ENCODE data around the gene USP17L30.
"Not testable (repeated sequence)": the region's sequence is repeated elsewhere in the genome, so short reads cannot be mapped to it uniquely, and the experiment has no call there.

USP17L30 gene

DNA sequence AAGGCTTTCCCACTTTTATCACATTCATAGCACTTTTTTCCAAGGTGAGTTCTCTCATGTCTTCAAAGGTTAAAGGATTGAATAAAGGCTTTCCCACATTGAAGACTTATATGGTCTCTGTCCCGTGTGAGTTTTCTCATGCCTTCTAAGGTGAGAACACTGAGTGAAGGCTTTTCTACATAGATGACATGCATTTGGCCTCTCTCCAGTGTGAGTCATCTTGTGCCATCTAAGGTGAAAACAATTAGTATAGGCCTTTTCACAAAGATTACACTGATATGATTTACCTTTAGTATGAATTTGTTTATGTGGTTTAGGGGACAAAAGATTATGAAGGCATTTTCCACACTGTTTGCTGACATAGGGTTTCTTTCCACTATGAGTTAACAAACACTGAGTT lies 21.2 kb downstream of the USP17L30 start:
- Histone ChIP-seq H3K79me2 (ENCODE audit: insufficient read depth, low read length) (no peaks in the 10 kb centered on the region), H3K9me2 (ENCODE audit: low read depth, low read length) (no peaks in the 10 kb centered on the region), H3K4me3 (ENCODE audit: low read depth, low read length, poor library complexity, severe bottlenecking) (no peak overlapping the region), H3F3A (ENCODE audit: insufficient read depth, low read length) (no peaks in the 10 kb centered on the region), H3K9me3 (ENCODE audit: low read length) (no peaks in the 10 kb centered on the region), H3K36me3 (ENCODE audit: insufficient read depth, low read length) (no peaks in the 10 kb centered on the region), H3K27me3 (ENCODE audit: insufficient read depth, low read length) (no peaks in the 10 kb centered on the region), H2AFZ (ENCODE audit: low read length) (no peak overlapping the region), H3K9ac (ENCODE audit: low read length) (no peak overlapping the region), H3K4me1 (ENCODE audit: insufficient read depth, low read length, severe bottlenecking) (no peaks in the 10 kb centered on the region), H3K4me2 (ENCODE audit: low read length) (no peak overlapping the region), H4K20me1 (ENCODE audit: insufficient read depth, low read length) (no peaks in the 10 kb centered on the region), H3K27ac (ENCODE audit: low read depth, low read length, poor library complexity, severe bottlenecking) (no peak overlapping the region)
- TF ChIP-seq, protein P1, sequence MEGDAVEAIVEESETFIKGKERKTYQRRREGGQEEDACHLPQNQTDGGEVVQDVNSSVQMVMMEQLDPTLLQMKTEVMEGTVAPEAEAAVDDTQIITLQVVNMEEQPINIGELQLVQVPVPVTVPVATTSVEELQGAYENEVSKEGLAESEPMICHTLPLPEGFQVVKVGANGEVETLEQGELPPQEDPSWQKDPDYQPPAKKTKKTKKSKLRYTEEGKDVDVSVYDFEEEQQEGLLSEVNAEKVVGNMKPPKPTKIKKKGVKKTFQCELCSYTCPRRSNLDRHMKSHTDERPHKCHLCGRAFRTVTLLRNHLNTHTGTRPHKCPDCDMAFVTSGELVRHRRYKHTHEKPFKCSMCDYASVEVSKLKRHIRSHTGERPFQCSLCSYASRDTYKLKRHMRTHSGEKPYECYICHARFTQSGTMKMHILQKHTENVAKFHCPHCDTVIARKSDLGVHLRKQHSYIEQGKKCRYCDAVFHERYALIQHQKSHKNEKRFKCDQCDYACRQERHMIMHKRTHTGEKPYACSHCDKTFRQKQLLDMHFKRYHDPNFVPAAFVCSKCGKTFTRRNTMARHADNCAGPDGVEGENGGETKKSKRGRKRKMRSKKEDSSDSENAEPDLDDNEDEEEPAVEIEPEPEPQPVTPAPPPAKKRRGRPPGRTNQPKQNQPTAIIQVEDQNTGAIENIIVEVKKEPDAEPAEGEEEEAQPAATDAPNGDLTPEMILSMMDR (IDR thresholded peaks at IDR 0.05; ENCODE audit: low read length), result no peak
- no peak for TF ChIP-seq EZH2 (IDR thresholded peaks at IDR 0.05; ENCODE audit: borderline replicate concordance, low read length)

DNA sequence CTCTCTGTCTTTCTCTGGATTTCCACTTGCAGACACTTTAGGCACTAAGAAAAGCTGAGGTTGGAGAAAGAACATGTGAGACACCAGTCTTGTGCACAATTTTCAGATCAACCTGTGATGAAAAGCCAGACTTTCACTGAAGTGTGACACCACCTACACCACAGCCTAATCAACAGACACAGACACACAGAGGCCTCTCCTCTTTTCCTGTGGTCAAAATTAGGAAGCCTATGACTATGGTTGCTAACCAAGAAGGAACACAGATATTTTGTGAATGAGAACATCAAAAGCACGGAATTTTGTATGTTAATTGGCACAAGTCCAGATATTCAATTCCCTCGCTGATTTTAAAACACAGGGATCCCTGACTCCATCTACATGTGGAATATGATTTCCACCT lies 26.1 kb downstream of the USP17L30 start:
- H3K36me3 ChIP-seq (ENCODE audit: insufficient read depth, low read length); H4K20me1 ChIP-seq (ENCODE audit: insufficient read depth, low read length); H3K9me2 ChIP-seq (ENCODE audit: low read depth, low read length); H3K4me1 ChIP-seq (ENCODE audit: insufficient read depth, low read length, severe bottlenecking); H3K27ac ChIP-seq (ENCODE audit: low read depth, low read length, poor library complexity, severe bottlenecking); H3K4me2 ChIP-seq (ENCODE audit: low read length); H3K4me3 ChIP-seq (ENCODE audit: low read depth, low read length, poor library complexity, severe bottlenecking); H3K79me2 ChIP-seq (ENCODE audit: insufficient read depth, low read length); H3F3A ChIP-seq (ENCODE audit: insufficient read depth, low read length); H3K9ac ChIP-seq (ENCODE audit: low read length); H3K27me3 ChIP-seq (ENCODE audit: insufficient read depth, low read length); H3K9me3 ChIP-seq (ENCODE audit: low read length); H2AFZ ChIP-seq (ENCODE audit: low read length): not testable (repeated sequence)

GRCh38 chr4:9405774-9406173 lies 42.8 kb downstream of the USP17L30 start:
- not testable (repeated sequence) for H3K9ac ChIP-seq (ENCODE audit: low read length); H3K4me2 ChIP-seq (ENCODE audit: low read length); H3K79me2 ChIP-seq (ENCODE audit: insufficient read depth, low read length); H3K4me3 ChIP-seq (ENCODE audit: low read depth, low read length, poor library complexity, severe bottlenecking); H3K36me3 ChIP-seq (ENCODE audit: insufficient read depth, low read length); H3F3A ChIP-seq (ENCODE audit: insufficient read depth, low read length); H3K4me1 ChIP-seq (ENCODE audit: insufficient read depth, low read length, severe bottlenecking); H2AFZ ChIP-seq (ENCODE audit: low read length); H3K9me3 ChIP-seq (ENCODE audit: low read length); H3K9me2 ChIP-seq (ENCODE audit: low read depth, low read length); H3K27me3 ChIP-seq (ENCODE audit: insufficient read depth, low read length); H4K20me1 ChIP-seq (ENCODE audit: insufficient read depth, low read length); H3K27ac ChIP-seq (ENCODE audit: low read depth, low read length, poor library complexity, severe bottlenecking)

GRCh38 chr4:9406491-9406890 lies 43.6 kb downstream of the USP17L30 start:
- not testable (repeated sequence) for H3K4me2 ChIP-seq (ENCODE audit: low read length); H3K9me3 ChIP-seq (ENCODE audit: low read length); H3K4me1 ChIP-seq (ENCODE audit: insufficient read depth, low read length, severe bottlenecking)

DNA sequence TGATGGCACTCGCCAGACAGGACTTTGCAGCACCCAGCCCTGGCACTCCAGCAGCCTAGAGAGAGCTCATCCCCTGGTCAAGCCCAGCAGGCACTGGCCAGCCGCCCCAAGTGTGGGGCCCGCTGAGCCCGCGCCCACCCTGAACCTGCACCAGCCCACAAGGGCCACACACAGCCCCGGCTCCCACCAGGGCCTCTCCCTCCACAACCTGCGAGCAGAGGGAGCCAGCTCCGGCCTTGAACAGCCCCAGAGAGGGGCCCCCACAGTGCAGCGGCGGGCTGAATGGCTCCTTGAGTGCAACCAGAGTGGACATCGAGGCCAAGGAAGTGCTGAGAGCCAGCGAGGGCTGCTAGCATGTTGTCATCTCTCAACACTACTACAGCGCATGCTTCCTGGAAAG lies 46.9 kb downstream of the USP17L30 start:
- H3K4me3 ChIP-seq (ENCODE audit: low read depth, low read length, poor library complexity, severe bottlenecking), result no peak overlapping the region
- H3K27ac ChIP-seq (ENCODE audit: low read depth, low read length, poor library complexity, severe bottlenecking), result no peak overlapping the region
- no peaks in the 10 kb centered on the region for H3K36me3 ChIP-seq (ENCODE audit: insufficient read depth, low read length)
- no peak overlapping the region for H3K4me2 ChIP-seq (ENCODE audit: low read length)
- no peaks in the 10 kb centered on the region for H3K9me3 ChIP-seq (ENCODE audit: low read length)
- no peaks in the 10 kb centered on the region for H3K9me2 ChIP-seq (ENCODE audit: low read depth, low read length)
- H3K4me1 ChIP-seq (ENCODE audit: insufficient read depth, low read length, severe bottlenecking), result no peaks in the 10 kb centered on the region
- no peak overlapping the region for H3K9ac ChIP-seq (ENCODE audit: low read length)
- H2AFZ ChIP-seq (ENCODE audit: low read length), result no peak overlapping the region
- no peaks in the 10 kb centered on the region for H4K20me1 ChIP-seq (ENCODE audit: insufficient read depth, low read length)
- H3K79me2 ChIP-seq (ENCODE audit: insufficient read depth, low read length), result no peaks in the 10 kb centered on the region
- H3F3A ChIP-seq (ENCODE audit: insufficient read depth, low read length), result no peaks in the 10 kb centered on the region
- TF ChIP-seq, protein P1 (IDR thresholded peaks at IDR 0.05; ENCODE audit: low read length), result no peak
- no peak for TF ChIP-seq EZH2 (IDR thresholded peaks at IDR 0.05; ENCODE audit: borderline replicate concordance, low read length)
- H3K27me3 ChIP-seq (ENCODE audit: insufficient read depth, low read length), result no peaks in the 10 kb centered on the region

More at GRCh38 chr4:9406491-9406890, 43.6 kb downstream of the USP17L30 start:
- H3K9ac ChIP-seq (ENCODE audit: low read length); H3K9me2 ChIP-seq (ENCODE audit: low read depth, low read length); H3K27me3 ChIP-seq (ENCODE audit: insufficient read depth, low read length); H3K27ac ChIP-seq (ENCODE audit: low read depth, low read length, poor library complexity, severe bottlenecking); H3F3A ChIP-seq (ENCODE audit: insufficient read depth, low read length); H3K4me3 ChIP-seq (ENCODE audit: low read depth, low read length, poor library complexity, severe bottlenecking); H3K36me3 ChIP-seq (ENCODE audit: insufficient read depth, low read length); H4K20me1 ChIP-seq (ENCODE audit: insufficient read depth, low read length); H3K79me2 ChIP-seq (ENCODE audit: insufficient read depth, low read length); H2AFZ ChIP-seq (ENCODE audit: low read length): not testable (repeated sequence)

Data from OCI-LY1 (cell line).